Caco-2 (cell line): ENCODE results near the gene MSTO1. TPM values are rescaled to one million over a fixed set of nuclear protein-coding genes. Genes with fewer than 3 reads are reported as not detected.
A peak's percentile ranks its signal among the peaks of the same experiment; 100 is the strongest.
"Not testable (repeated sequence)": the region's sequence is repeated elsewhere in the genome, so short reads cannot be mapped to it uniquely, and the experiment has no call there.

Experiments used
- BruUV-seq: library from RNA; stranded (reverse); fragments of 400-500 nt; replicated peaks from 2 replicates; lab custom pipeline; 2021; lab: Mats Ljungman, UMichigan
- CTCF ChIA-PET: fragments of 300-600 bp; sonication (Branson Sonifier 250); formaldehyde crosslinking; loops from one replicate; lab custom pipeline; 2022; ENCODE audit warnings: antibody characterized with exemption; lab: Charles Lee
- POLR2A ChIA-PET: fragments of 300-600 bp; sonication (Branson Sonifier 250); formaldehyde crosslinking; loops from one replicate; lab custom pipeline; 2022; ENCODE audit warnings: antibody characterized with exemption; lab: Charles Lee
- DNase-seq, 2 experiments: peaks; one replicate each; pipeline versions ENCODE4 v3.0.0 to v3.0.0-alpha.2; 2020 to 2022
- H3K27me3 ChIP-seq: replicated peaks from 2 replicates; pipeline ENCODE4 v1.6.0; 2011; ENCODE audit warnings: low read length; ENCODE audit not compliant: control insufficient read depth, insufficient read depth
- H3K36me3 ChIP-seq: 2 replicates; pipeline ENCODE4 v1.5.1; 2011; ENCODE audit warnings: low read length; ENCODE audit not compliant: control insufficient read depth, insufficient read depth
- H3K4me1 ChIP-seq: fragments of 250-450 bp; sonication (Bioruptor Pico); 2 replicates; pipeline ENCODE4 v1.5.1; 2020; ENCODE audit warnings: mild to moderate bottlenecking
- H3K4me3 ChIP-seq: 2 replicates; pipeline ENCODE4 v1.5.1; 2011; ENCODE audit warnings: low read depth, mild to moderate bottlenecking, control low read depth, low read length
- H3K9me3 ChIP-seq: fragments of 250-450 bp; sonication (Bioruptor Pico); 2 replicates; pipeline ENCODE4 v1.5.1; 2020; ENCODE audit warnings: mild to moderate bottlenecking, moderate library complexity
- H3K27ac Mint-ChIP-seq: one replicate; pipeline ENCODE4 v1.8.0; 2022; ENCODE audit warnings: mixed read lengths; ENCODE audit not compliant: unreplicated experiment
- H3K27me3 Mint-ChIP-seq: one replicate; pipeline ENCODE4 v1.8.0; 2022; ENCODE audit warnings: mixed read lengths; ENCODE audit not compliant: insufficient read depth, unreplicated experiment
- H3K36me3 Mint-ChIP-seq: one replicate; pipeline ENCODE4 v1.8.0; 2022; ENCODE audit warnings: mild to moderate bottlenecking, mixed read lengths; ENCODE audit not compliant: insufficient read depth, unreplicated experiment
- H3K4me1 Mint-ChIP-seq: one replicate; pipeline ENCODE4 v1.8.0; 2022; ENCODE audit warnings: low read depth, mixed read lengths; ENCODE audit not compliant: unreplicated experiment
- H3K4me3 Mint-ChIP-seq: one replicate; pipeline ENCODE4 v1.8.0; 2022; ENCODE audit warnings: mild to moderate bottlenecking, moderate library complexity, mixed read lengths; ENCODE audit not compliant: unreplicated experiment
- H3K9me3 Mint-ChIP-seq: one replicate; pipeline ENCODE4 v1.8.0; 2022; ENCODE audit warnings: mixed read lengths; ENCODE audit not compliant: unreplicated experiment
- CTCF ChIP-seq, 2 experiments: fragments of 200-600 bp in 1 of 2; IDR thresholded peaks; 1 replicate in 1 of 2; 2 replicates in 1 of 2; pipeline versions ENCODE4 v1.5.1 to v1.8.0; 2011 to 2022; ENCODE audit warnings: antibody characterized with exemption in 1 of 2, control low read depth in 1 of 2, inconsistent platforms in 1 of 2, low read depth in 1 of 2, low read length in 1 of 2, mild to moderate bottlenecking in 1 of 2, moderate library complexity in 1 of 2; ENCODE audit not compliant: insufficient read depth in 1 of 2, severe bottlenecking in 1 of 2, unreplicated experiment in 1 of 2
- intact Hi-C: fragments of 100-400 bp; cut with micrococcal nuclease; formaldehyde crosslinking; loops from one replicate; pipeline ENCODE4 v1.10.0; 2022; ENCODE audit not compliant: unreplicated experiment
- total RNA-seq: library from RNA; stranded (reverse); gene quantifications from 2 replicates; pipeline ENCODE4 v1.2.3, GENCODE V29; 2022

Gene MSTO1
- total RNA-seq, 1 experiment from 2014 or later: 65.3 TPM

GRCh38 chr1:155607708-155608107, 2.3 kb upstream of the MSTO1 start:
- DNase-seq: peak in 1 of 2 experiments; percentile 22
- Mint-ChIP-seq H3K4me3 (no peak overlapping the region), H3K27ac (no peak overlapping the region), H3K4me1 (no peaks in the 10 kb centered on the region), H3K9me3 (no peaks in the 10 kb centered on the region), H3K36me3 (peaks cover 13% of the 10 kb centered on the region), H3K27me3 (no peaks in the 10 kb centered on the region)
- Histone ChIP-seq H3K36me3 (no peaks in the 10 kb centered on the region; the same call in 1 of the 2 replicates), H3K9me3 (no peaks in the 10 kb centered on the region), H3K27me3 (no peaks in the 10 kb centered on the region), H3K4me3 (no peak overlapping the region), H3K4me1 (no peaks in the 10 kb centered on the region)
- ChIA-PET POLR2A (no interaction called here), CTCF (no interaction called here)
- intact Hi-C loops: no loop called here
- no peak for TF ChIP-seq CTCF (IDR thresholded peaks at IDR 0.05; ENCODE audit: insufficient read depth in 1 of 2, low read depth in 1 of 2, low read length in 1 of 2, severe bottlenecking in 1 of 2, unreplicated experiment in 1 of 2)
- BruUV-seq: no TSS peak

- CTCF ChIA-PET: no interaction called here
- Histone ChIP-seq H3K4me3 (no peak overlapping the region), H3K36me3 (no peaks in the 10 kb centered on the region; the same call in 1 of the 2 replicates), H3K27me3 (no peaks in the 10 kb centered on the region), H3K4me1 (no peaks in the 10 kb centered on the region), H3K9me3 (no peaks in the 10 kb centered on the region)
- DNase-seq: no peak
- BruUV-seq: no TSS peak
- POLR2A ChIA-PET: interaction anchor here (0.6 kb wide), 1 partner anchor 279 kb away, joined by 6 read pairs; no protein-coding TSS in a partner anchor
- peaks cover 15% of the 10 kb centered on the region for H3K36me3 Mint-ChIP-seq
- no peaks in the 10 kb centered on the region for H3K9me3 Mint-ChIP-seq
- no peak overlapping the region for H3K27ac Mint-ChIP-seq
- intact Hi-C loops: no loop called here
- no peak overlapping the region for H3K4me3 Mint-ChIP-seq
- H3K4me1 Mint-ChIP-seq: no peaks in the 10 kb centered on the region
- no peak for TF ChIP-seq CTCF (IDR thresholded peaks at IDR 0.05; ENCODE audit: insufficient read depth in 1 of 2, low read depth in 1 of 2, low read length in 1 of 2, severe bottlenecking in 1 of 2, unreplicated experiment in 1 of 2)
- no peaks in the 10 kb centered on the region for H3K27me3 Mint-ChIP-seq
Observed at GRCh38 chr1:155608888-155609225, 1.2 kb upstream of the MSTO1 start.

GRCh38 chr1:155610257-155610647, 234 bp downstream of the MSTO1 start:
- H3K9me3 ChIP-seq, H3K4me1 Mint-ChIP-seq, H3K27me3 Mint-ChIP-seq, POLR2A ChIA-PET, CTCF ChIA-PET, H3K27me3 ChIP-seq, DNase-seq, H3K9me3 Mint-ChIP-seq, intact Hi-C loops, H3K4me1 ChIP-seq, H3K36me3 ChIP-seq, H3K27ac Mint-ChIP-seq, BruUV-seq: not testable (repeated sequence)
- Mint-ChIP-seq H3K36me3 (peaks cover 15% of the 10 kb centered on the region), H3K4me3 (peak overlapping the region; percentile 98)
- peak overlapping the region; percentile 48 for H3K4me3 ChIP-seq

- BruUV-seq, H3K27me3 ChIP-seq, H3K36me3 ChIP-seq, POLR2A ChIA-PET, H3K27ac Mint-ChIP-seq, H3K9me3 ChIP-seq, H3K4me3 ChIP-seq, H3K4me3 Mint-ChIP-seq, H3K9me3 Mint-ChIP-seq, H3K27me3 Mint-ChIP-seq, CTCF ChIA-PET, DNase-seq, H3K4me1 Mint-ChIP-seq, intact Hi-C loops, H3K4me1 ChIP-seq: not testable (repeated sequence)
- peaks cover 15% of the 10 kb centered on the region for H3K36me3 Mint-ChIP-seq
Observed at GRCh38 chr1:155613226-155613625, 3.2 kb downstream of the MSTO1 start.
